AG04450 (cell line): Measurements from ENCODE around the gene DCD. TPM values are rescaled to one million over a fixed set of nuclear protein-coding genes. Genes with fewer than 3 reads are reported as not detected.
A peak's percentile ranks its signal among the peaks of the same experiment; 100 is the strongest.

Experiments used
- CTCF ChIA-PET: fragments of 300-600, 350-600 bp; formaldehyde crosslinking; extraction: SDS; loops from one replicate; lab custom pipeline; 2022; ENCODE audit warnings: antibody characterized with exemption, inconsistent platforms; lab: Charles Lee
- POLR2A ChIA-PET: fragments of 350-600 bp; formaldehyde crosslinking; extraction: SDS; loops from one replicate; lab custom pipeline; 2021; ENCODE audit warnings: antibody characterized with exemption, inconsistent platforms; lab: Yijun Ruan, JAX
- DNase-seq: peaks from one replicate; pipeline ENCODE4 v3.0.0-alpha.2; 2011; ENCODE audit warnings: low read depth, low spot score
- H3K27ac ChIP-seq: one replicate; pipeline ENCODE4 v1.5.1; 2012; ENCODE audit warnings: low read depth, low read length, control low read depth
- H3K27me3 ChIP-seq: one replicate; pipeline ENCODE4 v1.6.0; 2012; ENCODE audit warnings: low read length; ENCODE audit not compliant: control insufficient read depth, insufficient read depth
- H3K4me3 ChIP-seq: 2 replicates; pipeline ENCODE4 v1.5.1; 2011; ENCODE audit warnings: mild to moderate bottlenecking, low read depth, low read length, control low read depth
- H3K9me3 ChIP-seq: 2 replicates; pipeline ENCODE4 v1.5.1; 2012; ENCODE audit warnings: low read length; ENCODE audit not compliant: control insufficient read depth, insufficient read depth
- polyA minus RNA-seq: library from RNA; depleted of rRNA, polyadenylated mRNA; stranded (reverse); fragments of >200 nt; gene quantifications from 2 replicates; pipeline ENCODE4 v1.2.3, GENCODE V29; 2011; rRNA and poly(A)+ RNA removed
- polyA plus RNA-seq: library from polyadenylated mRNA; depleted of rRNA; stranded (reverse); fragments of >200 nt; gene quantifications from 2 replicates; pipeline ENCODE4 v1.2.3, GENCODE V29; 2011; rRNA removed
- TF ChIP-seq, protein P1 (sequence below): IDR thresholded peaks from 2 replicates; pipeline ENCODE4 v1.5.1; 2011; ENCODE audit warnings: low read depth, low read length, control low read depth, inconsistent platforms

DCD gene, protein sequence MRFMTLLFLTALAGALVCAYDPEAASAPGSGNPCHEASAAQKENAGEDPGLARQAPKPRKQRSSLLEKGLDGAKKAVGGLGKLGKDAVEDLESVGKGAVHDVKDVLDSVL
- polyA plus RNA-seq, result not detected in 2 replicates
- not detected in 2 replicates for polyA minus RNA-seq

DNA sequence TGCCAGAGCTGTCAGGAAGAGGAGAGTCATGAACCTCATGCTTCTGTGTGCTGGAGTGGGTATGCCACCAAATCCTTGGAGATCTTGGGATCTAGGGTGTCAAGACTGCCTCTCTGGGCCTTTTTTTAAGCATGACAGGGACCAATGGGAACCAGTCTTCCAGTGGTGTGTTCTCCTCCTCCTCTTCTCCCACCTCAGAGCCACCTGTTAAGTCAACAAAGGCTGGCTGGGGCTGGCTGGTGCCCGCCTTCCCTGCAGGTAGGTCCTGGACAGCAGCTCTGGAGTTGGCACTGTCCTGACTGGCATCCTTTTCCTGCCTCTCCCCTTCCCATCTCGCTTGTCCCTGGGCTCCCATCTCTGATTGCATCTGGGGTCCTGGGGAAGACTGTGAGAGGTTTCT lies at the start of gene DCD:
Gene DCD, minus strand, starts transcription at position 101 of the 400 bp plus-strand sequence. Its CDS starts 62 bp downstream, at position 39.
- H3K27me3 ChIP-seq, result no peaks in the 10 kb centered on the region
- H3K4me3 ChIP-seq, result no peak within 1 kb of the TSS
- H3K27ac ChIP-seq, result no peak within 1 kb of the TSS
- TF ChIP-seq, protein P1, sequence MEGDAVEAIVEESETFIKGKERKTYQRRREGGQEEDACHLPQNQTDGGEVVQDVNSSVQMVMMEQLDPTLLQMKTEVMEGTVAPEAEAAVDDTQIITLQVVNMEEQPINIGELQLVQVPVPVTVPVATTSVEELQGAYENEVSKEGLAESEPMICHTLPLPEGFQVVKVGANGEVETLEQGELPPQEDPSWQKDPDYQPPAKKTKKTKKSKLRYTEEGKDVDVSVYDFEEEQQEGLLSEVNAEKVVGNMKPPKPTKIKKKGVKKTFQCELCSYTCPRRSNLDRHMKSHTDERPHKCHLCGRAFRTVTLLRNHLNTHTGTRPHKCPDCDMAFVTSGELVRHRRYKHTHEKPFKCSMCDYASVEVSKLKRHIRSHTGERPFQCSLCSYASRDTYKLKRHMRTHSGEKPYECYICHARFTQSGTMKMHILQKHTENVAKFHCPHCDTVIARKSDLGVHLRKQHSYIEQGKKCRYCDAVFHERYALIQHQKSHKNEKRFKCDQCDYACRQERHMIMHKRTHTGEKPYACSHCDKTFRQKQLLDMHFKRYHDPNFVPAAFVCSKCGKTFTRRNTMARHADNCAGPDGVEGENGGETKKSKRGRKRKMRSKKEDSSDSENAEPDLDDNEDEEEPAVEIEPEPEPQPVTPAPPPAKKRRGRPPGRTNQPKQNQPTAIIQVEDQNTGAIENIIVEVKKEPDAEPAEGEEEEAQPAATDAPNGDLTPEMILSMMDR, result no peak
- ChIA-PET POLR2A (no interaction called here), CTCF (no interaction called here)
- no peaks in the 10 kb centered on the region for H3K9me3 ChIP-seq
- no peak for DNase-seq

DNA sequence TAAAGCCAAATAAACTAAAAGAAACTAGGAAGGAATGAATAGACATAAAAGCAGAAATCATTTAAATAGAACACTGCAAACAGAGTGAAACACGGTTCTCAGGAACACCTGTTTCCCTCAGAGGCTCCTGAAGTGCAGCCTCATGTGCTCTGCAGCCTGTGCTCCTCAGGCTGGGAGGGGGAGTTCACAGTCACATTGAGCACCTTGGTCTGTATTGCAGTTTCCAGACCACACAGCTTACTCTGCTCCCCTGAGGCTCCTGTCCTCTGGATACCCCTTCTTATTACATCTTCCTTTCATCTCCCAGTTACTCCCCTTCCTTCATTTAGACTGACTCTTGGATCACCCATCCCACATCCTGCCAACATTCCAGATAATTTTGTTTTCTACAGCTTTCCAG lies 49.7 kb upstream of the DCD start:
- DNase-seq, result no peak
- Histone ChIP-seq H3K27ac (no peak overlapping the region), H3K9me3 (no peaks in the 10 kb centered on the region), H3K4me3 (no peak overlapping the region), H3K27me3 (no peaks in the 10 kb centered on the region)
- POLR2A ChIA-PET, result no interaction called here
- TF ChIP-seq, protein P1, result no peak
- CTCF ChIA-PET, result no interaction called here

DNA sequence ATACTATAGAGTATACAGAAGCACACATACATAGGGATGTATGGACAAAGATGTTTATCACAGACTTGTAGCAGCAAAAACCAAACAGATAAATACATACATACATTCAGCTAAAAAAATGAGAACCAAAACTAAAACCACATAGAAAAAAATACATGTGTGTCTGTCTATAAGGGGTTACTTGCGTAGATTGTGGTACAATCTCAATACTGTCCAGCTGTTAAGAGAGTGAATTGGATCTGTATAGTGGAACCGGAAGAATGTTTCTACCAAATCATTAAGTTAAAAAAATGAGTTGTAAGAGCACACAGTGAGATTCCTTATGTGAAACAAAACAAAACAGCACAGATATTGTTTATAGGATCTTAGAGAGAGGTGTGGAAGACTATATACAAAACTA lies 44.2 kb upstream of the DCD start:
- Histone ChIP-seq H3K9me3 (no peaks in the 10 kb centered on the region), H3K27ac (no peak overlapping the region), H3K27me3 (no peaks in the 10 kb centered on the region), H3K4me3 (no peak overlapping the region)
- DNase-seq, result no peak
- TF ChIP-seq, protein P1, result no peak
- POLR2A ChIA-PET, result no interaction called here
- CTCF ChIA-PET, result interaction anchor here (1.7 kb wide), 1 partner anchor 10 kb away, joined by 5 read pairs; no protein-coding TSS in a partner anchor

DNA sequence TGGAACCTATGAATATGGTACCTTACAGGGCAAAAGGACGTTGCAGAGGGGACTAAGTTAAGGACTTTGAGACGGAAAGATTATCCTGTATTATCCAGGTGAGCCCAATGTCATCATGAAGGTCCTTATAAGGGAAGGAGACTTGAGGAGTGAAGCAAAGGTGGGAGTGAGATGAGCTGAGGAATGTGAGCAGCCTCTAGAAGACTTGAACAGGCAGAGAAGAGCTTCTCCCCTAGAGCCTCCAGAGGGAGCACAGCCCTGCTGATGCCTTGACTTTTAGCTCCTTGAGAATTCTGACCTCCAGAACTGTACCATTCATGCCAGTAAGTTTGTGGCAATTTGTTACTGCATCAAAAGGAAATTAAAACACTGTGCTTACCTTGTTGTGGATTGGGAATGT lies 41.8 kb upstream of the DCD start:
- ChIA-PET CTCF (interaction anchor here (0.6 to 2.4 kb wide), 4 partner anchors 10 to 269 kb away, joined by 3 to 10 read pairs (median 5); no protein-coding TSS in a partner anchor), POLR2A (no interaction called here)
- no peaks in the 10 kb centered on the region for H3K9me3 ChIP-seq
- no peaks in the 10 kb centered on the region for H3K27me3 ChIP-seq
- TF ChIP-seq, protein P1, result 0 out of 2 replicates have a peak, but pooled peaks have one; percentile 18
- no peak for DNase-seq
- H3K27ac ChIP-seq, result no peak overlapping the region
- no peak overlapping the region for H3K4me3 ChIP-seq

DNA sequence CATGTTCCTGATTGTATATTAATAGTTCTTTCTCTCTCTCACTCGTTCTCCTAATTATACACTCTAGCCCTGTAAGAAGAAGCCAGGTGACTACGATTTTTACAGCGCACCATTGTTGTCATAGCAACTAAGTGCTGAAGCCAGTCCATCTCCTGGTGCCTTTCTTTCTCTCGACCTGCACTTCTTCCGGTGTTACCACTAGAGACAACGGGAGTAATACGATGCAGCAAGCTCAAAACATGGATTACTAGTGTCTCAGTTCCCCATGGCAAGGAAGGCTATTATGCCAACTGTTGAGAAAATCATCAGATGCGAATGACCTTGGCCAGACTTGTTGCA lies 40.8 kb upstream of the DCD start:
- TF ChIP-seq, protein P1, result no peak
- no peak for DNase-seq
- POLR2A ChIA-PET, result no interaction called here
- CTCF ChIA-PET, result no interaction called here
- no peaks in the 10 kb centered on the region for H3K9me3 ChIP-seq
- no peak overlapping the region for H3K27ac ChIP-seq
- no peaks in the 10 kb centered on the region for H3K27me3 ChIP-seq
- no peak overlapping the region for H3K4me3 ChIP-seq
